CD4-positive, CD25-positive, alpha-beta regulatory T cell (primary cell): ENCODE measurements around the gene EIF2B2. TPM values are rescaled to one million over a fixed set of nuclear protein-coding genes. Genes with fewer than 3 reads are reported as not detected.

Experiments used
- ATAC-seq, 2 donors: fragments of 150-1000 bp; cut with Tn5 transposase; one replicate each; pipeline ENCODE4 v1.10.0; 2021; ENCODE audit warnings: low read depth in 2 of 2, moderate number of reproducible peaks in 2 of 2, moderate library complexity in 1 of 2
- DNase-seq, 3 donors: peaks; one replicate each; pipeline versions ENCODE4 v3.0.0 to v3.0.0-alpha.2; 2012 to 2022; ENCODE audit warnings: mixed read lengths in 1 of 3
- H3K27ac ChIP-seq: one replicate; pipeline ENCODE4 v1.7.0; 2013; ENCODE audit warnings: mild to moderate bottlenecking, low read length; ENCODE audit not compliant: insufficient read depth, poor library complexity, severe bottlenecking
- H3K27me3 ChIP-seq: one replicate; pipeline ENCODE4 v1.7.0; 2013; ENCODE audit warnings: low read length; ENCODE audit not compliant: control insufficient read depth, insufficient read depth
- H3K36me3 ChIP-seq: one replicate; pipeline ENCODE4 v1.7.0; 2013; ENCODE audit warnings: mild to moderate bottlenecking, low read length, moderate library complexity; ENCODE audit not compliant: control insufficient read depth, insufficient read depth
- H3K4me1 ChIP-seq: 2 replicates; pipeline ENCODE4 v1.7.0; 2013; ENCODE audit warnings: mild to moderate bottlenecking, low read length; ENCODE audit not compliant: insufficient read depth, control insufficient read depth, poor library complexity, severe bottlenecking
- H3K4me3 ChIP-seq: one replicate; pipeline ENCODE4 v1.7.0; 2013; ENCODE audit warnings: low read depth, mild to moderate bottlenecking, low read length, moderate library complexity
- H3K9me3 ChIP-seq, 2 experiments: 1 replicate in 1 of 2; 2 replicates in 1 of 2; pipeline ENCODE4 v1.7.0; 2013; ENCODE audit warnings: low read length in 2 of 2, mild to moderate bottlenecking in 1 of 2, moderate library complexity in 1 of 2; ENCODE audit not compliant: control insufficient read depth in 2 of 2
- H3K27ac Mint-ChIP-seq, 3 donors: one replicate each; pipeline ENCODE4 v1.8.0; 2020 to 2022; ENCODE audit warnings: mild to moderate bottlenecking in 3 of 3, mixed read lengths in 3 of 3, moderate library complexity in 2 of 3
- H3K27me3 Mint-ChIP-seq: one replicate; pipeline ENCODE4 v1.8.0; 2022; ENCODE audit warnings: mild to moderate bottlenecking, mixed read lengths
- H3K36me3 Mint-ChIP-seq: one replicate; pipeline ENCODE4 v1.8.0; 2020; ENCODE audit warnings: mixed read lengths
- H3K4me1 Mint-ChIP-seq, 4 donors: one replicate each; pipeline ENCODE4 v1.8.0; 2020 to 2022; ENCODE audit warnings: mixed read lengths in 4 of 4, mild to moderate bottlenecking in 1 of 4
- H3K4me3 Mint-ChIP-seq, 4 donors: one replicate each; pipeline ENCODE4 v1.8.0; 2020 to 2022; ENCODE audit warnings: mild to moderate bottlenecking in 4 of 4, mixed read lengths in 4 of 4, moderate library complexity in 3 of 4
- H3K9me3 Mint-ChIP-seq, 7 donors: one replicate each; pipeline ENCODE4 v1.8.0; 2020 to 2022; ENCODE audit warnings: mixed read lengths in 7 of 7, mild to moderate bottlenecking in 3 of 7, moderate library complexity in 2 of 7
- polyA plus RNA-seq, 4 donors: library from polyadenylated mRNA; unstranded; fragments of 300-500 nt; fragmentation: Illumina TruSeq; gene quantifications; one replicate each; pipeline ENCODE4 v1.2.3, GENCODE V29; 2021
- total RNA-seq: library from RNA; stranded (reverse); gene quantifications from one replicate; pipeline ENCODE4 v1.2.3, GENCODE V29; 2022

Gene EIF2B2
- total and polyA plus RNA-seq, 5 donors from 2014 or later: 24.2 to 61.6 (median 45.6) TPM

DNA sequence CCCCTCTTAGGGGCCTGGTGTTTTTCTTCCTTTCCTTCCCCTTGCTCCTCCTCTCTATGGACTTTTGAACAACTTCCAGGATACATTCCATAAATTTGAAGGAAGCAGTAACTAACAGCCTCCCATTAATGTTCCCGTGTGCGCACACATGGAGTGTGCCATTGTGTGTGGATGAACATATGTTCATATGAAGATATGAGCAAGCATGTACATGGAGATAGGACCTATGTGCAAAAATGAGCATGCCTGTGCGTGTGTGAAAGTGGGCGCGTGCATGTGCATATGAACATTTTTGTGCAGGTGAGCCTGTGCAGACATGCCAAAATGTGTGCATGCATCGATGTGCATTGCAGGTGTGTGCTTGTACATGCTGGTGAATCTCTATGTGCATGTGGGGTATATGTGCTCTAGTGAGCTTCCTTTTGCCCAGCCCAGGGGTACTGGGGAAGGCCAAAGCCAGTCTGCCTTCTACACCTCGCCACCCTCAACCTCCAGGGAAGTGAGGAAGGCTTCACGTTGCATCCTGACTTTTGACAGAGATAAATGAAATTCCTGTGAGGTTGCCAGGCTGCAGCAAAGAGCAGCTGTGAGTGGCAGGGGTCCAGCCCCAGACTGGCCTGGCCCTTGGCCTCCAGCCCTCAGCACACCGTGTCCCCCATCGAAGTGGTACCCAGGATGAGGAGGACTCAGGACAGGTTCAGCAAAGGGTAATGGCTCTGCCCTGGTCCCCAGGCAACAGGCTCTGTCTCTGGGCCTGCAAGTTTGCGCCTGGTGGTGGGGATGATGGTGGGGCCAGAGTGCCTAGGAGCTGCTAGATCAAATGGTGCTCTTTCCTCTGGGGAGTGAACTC is 26.2 kb upstream of the EIF2B2 start:
- H3K4me3 ChIP-seq: no peak overlapping the region
- no peaks in the 10 kb centered on the region for H3K9me3 Mint-ChIP-seq
- no peaks in the 10 kb centered on the region for H3K36me3 Mint-ChIP-seq
- H3K4me1 ChIP-seq: no peaks in the 10 kb centered on the region
- H3K36me3 ChIP-seq: no peaks in the 10 kb centered on the region
- no peaks in the 10 kb centered on the region for H3K27me3 ChIP-seq
- H3K4me3 Mint-ChIP-seq: no peak overlapping the region
- peaks cover 0 to 2% (median under 1%) of the 10 kb centered on the region in 4 donors for H3K4me1 Mint-ChIP-seq
- ATAC-seq: no peak
- peak overlapping the region in 1 of 3 donors; percentile 27 for H3K27ac Mint-ChIP-seq
- no peak for DNase-seq
- no peak overlapping the region for H3K27ac ChIP-seq
- H3K9me3 ChIP-seq: no peaks in the 10 kb centered on the region
- peaks cover 5% of the 10 kb centered on the region for H3K27me3 Mint-ChIP-seq

DNA sequence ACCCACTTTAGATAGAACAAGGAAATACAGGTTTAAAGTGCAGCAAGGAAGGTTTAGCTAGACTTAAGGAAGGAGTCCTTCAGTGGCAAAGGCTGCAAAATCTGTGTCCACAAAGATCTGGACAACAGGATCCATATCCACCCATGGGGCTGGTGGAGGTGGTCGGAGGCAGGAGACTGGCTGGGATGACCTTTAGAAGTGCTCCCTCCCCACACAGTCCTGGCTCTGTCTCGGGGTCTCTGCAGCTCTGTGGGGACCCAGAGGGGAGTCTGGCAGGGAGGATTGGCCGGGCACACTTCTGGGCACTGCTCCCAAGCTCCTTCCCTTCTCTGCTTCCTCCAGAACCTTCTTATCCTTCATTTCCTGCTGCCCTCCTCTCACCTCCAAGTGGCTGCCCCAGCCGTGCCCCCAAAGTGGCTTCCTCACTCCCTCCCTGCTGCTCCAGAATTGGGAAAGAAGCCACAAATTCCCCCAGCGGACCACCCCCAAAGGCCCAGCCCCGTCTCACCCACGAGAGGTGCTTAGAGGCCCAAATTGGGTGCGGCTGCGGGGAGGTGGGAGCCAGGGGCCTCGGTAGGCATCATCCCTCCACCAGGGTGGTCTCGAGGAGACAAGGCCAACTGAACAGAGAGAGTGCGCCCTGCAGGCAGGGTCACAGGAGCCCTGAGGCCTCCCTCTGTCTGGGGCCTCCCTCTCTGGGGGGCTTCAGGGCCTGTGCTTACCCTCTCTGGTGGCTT is 25.4 kb upstream of the EIF2B2 start:
- H3K9me3 ChIP-seq: no peaks in the 10 kb centered on the region
- H3K4me3 Mint-ChIP-seq: no peak overlapping the region
- no peaks in the 10 kb centered on the region for H3K4me1 ChIP-seq
- DNase-seq: no peak
- H3K4me3 ChIP-seq: no peak overlapping the region
- H3K36me3 ChIP-seq: no peaks in the 10 kb centered on the region
- H3K9me3 Mint-ChIP-seq: no peaks in the 10 kb centered on the region
- H3K4me1 Mint-ChIP-seq: peaks cover 0 to 2% (median under 1%) of the 10 kb centered on the region in 4 donors
- no peak for ATAC-seq
- no peak overlapping the region for H3K27ac Mint-ChIP-seq
- H3K27me3 Mint-ChIP-seq: peaks cover 5% of the 10 kb centered on the region
- no peaks in the 10 kb centered on the region for H3K36me3 Mint-ChIP-seq
- no peak overlapping the region for H3K27ac ChIP-seq
- H3K27me3 ChIP-seq: no peaks in the 10 kb centered on the region

GRCh38 chr14:74977901-74978385 is 24.8 kb upstream of the EIF2B2 start:
- Histone ChIP-seq H3K4me3 (no peak overlapping the region), H3K27me3 (no peaks in the 10 kb centered on the region), H3K36me3 (no peaks in the 10 kb centered on the region), H3K9me3 (no peaks in the 10 kb centered on the region), H3K4me1 (no peaks in the 10 kb centered on the region), H3K27ac (no peak overlapping the region)
- ATAC-seq: no peak
- Mint-ChIP-seq H3K27ac (no peak overlapping the region), H3K4me1 (peaks cover 0 to 2% (median under 1%) of the 10 kb centered on the region in 4 donors), H3K9me3 (no peaks in the 10 kb centered on the region), H3K36me3 (no peaks in the 10 kb centered on the region), H3K4me3 (no peak overlapping the region), H3K27me3 (peaks cover 5% of the 10 kb centered on the region)
- DNase-seq: no peak

GRCh38 chr14:74978416-74978947 is 24.2 kb upstream of the EIF2B2 start:
- no peaks in the 10 kb centered on the region for H3K36me3 ChIP-seq
- peaks cover 5% of the 10 kb centered on the region for H3K27me3 Mint-ChIP-seq
- no peak for DNase-seq
- H3K4me1 ChIP-seq: no peaks in the 10 kb centered on the region
- H3K27ac ChIP-seq: no peak overlapping the region
- no peaks in the 10 kb centered on the region for H3K27me3 ChIP-seq
- no peaks in the 10 kb centered on the region for H3K9me3 ChIP-seq
- H3K4me3 Mint-ChIP-seq: no peak overlapping the region
- no peak for ATAC-seq
- H3K9me3 Mint-ChIP-seq: no peaks in the 10 kb centered on the region
- H3K36me3 Mint-ChIP-seq: no peaks in the 10 kb centered on the region
- no peak overlapping the region for H3K27ac Mint-ChIP-seq
- no peak overlapping the region for H3K4me3 ChIP-seq
- peaks cover 0 to 2% (median under 1%) of the 10 kb centered on the region in 4 donors for H3K4me1 Mint-ChIP-seq

GRCh38 chr14:74979029-74979428 is 23.7 kb upstream of the EIF2B2 start:
- no peaks in the 10 kb centered on the region for H3K27me3 ChIP-seq
- H3K27me3 Mint-ChIP-seq: peaks cover 5% of the 10 kb centered on the region
- H3K27ac ChIP-seq: no peak overlapping the region
- H3K4me1 Mint-ChIP-seq: peaks cover 0 to 2% (median 0%) of the 10 kb centered on the region in 4 donors
- no peaks in the 10 kb centered on the region for H3K9me3 Mint-ChIP-seq
- H3K4me3 ChIP-seq: no peak overlapping the region
- H3K27ac Mint-ChIP-seq: no peak overlapping the region
- DNase-seq (no peak), ATAC-seq (no peak)
- no peaks in the 10 kb centered on the region for H3K4me1 ChIP-seq
- no peak overlapping the region for H3K4me3 Mint-ChIP-seq
- no peaks in the 10 kb centered on the region for H3K9me3 ChIP-seq
- H3K36me3 ChIP-seq: no peaks in the 10 kb centered on the region
- H3K36me3 Mint-ChIP-seq: no peaks in the 10 kb centered on the region

DNA sequence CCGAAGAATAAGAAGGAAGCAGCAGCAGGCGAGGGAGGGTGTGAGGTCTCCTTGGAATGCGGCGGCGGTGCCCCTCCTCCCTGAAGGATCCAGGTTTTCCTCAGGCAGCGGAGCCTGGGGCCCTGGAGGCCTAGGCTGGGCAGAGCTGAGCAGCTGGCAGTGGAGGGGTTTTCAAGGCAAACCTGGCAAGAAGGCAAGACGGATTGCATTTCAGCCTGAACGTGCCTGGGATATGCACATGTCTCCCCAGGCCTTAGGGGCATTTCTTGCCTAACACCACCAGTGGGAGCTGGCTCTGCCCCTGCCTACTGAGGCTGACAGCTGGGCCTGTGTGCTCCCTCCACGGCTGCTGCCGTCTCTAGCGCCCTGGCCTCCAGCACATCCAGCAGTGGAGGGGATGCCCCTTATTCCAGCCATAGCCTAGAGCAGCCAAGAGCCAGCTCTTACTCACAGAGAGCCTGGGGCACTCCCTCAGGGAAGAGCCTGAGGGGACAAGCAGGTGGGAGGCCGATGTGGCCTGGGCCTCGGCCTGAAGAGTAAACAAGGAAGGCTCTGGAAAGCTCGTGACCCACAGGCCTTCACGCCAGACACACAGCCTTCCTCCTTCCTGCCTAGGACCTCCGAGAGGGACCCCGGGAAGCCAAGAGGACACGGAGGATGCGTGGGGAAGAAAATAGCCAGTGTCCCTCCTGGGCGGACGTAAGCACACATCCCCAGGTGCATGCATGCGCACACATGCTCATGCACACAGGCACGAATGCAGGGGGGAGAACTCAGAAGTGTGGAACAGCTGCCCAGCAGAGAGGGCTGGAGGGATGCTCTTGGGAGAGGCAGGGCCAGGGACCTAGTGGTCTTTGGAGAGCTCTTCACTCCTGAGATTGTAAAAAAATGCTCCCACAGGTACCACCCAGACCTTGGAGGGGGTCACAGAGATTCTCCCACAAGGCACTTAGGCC is 23.0 kb upstream of the EIF2B2 start:
- H3K27me3 Mint-ChIP-seq: peaks cover 5% of the 10 kb centered on the region
- no peaks in the 10 kb centered on the region for H3K9me3 Mint-ChIP-seq
- no peaks in the 10 kb centered on the region for H3K36me3 ChIP-seq
- no peak overlapping the region for H3K4me3 ChIP-seq
- no peak overlapping the region for H3K27ac ChIP-seq
- H3K4me3 Mint-ChIP-seq: no peak overlapping the region
- H3K36me3 Mint-ChIP-seq: no peaks in the 10 kb centered on the region
- no peak for DNase-seq
- H3K4me1 ChIP-seq: no peaks in the 10 kb centered on the region
- no peak for ATAC-seq
- peaks cover 0 to 2% (median 0%) of the 10 kb centered on the region in 4 donors for H3K4me1 Mint-ChIP-seq
- H3K9me3 ChIP-seq: no peaks in the 10 kb centered on the region
- no peaks in the 10 kb centered on the region for H3K27me3 ChIP-seq
- H3K27ac Mint-ChIP-seq: no peak overlapping the region

DNA sequence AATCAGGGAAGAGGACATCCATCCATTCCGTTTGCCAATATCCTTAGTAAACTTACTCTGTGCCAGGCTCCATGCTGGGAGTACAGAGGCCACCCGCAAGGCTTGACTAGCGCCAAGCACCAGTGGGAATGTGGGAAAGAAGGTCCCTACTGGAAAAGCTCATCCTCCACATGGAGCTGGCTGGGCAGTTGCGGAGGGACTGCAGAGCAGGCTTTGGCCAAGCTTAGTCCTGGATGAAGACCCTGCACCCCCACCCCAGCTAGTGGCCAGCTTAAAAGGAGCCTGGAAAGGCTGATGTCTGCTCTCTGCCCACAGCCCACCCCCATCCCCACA is 22.4 kb upstream of the EIF2B2 start:
- no peaks in the 10 kb centered on the region for H3K9me3 ChIP-seq
- H3K27me3 ChIP-seq: no peaks in the 10 kb centered on the region
- DNase-seq (no peak), ATAC-seq (no peak)
- Mint-ChIP-seq H3K4me3 (no peak overlapping the region), H3K27me3 (peaks cover 5% of the 10 kb centered on the region), H3K4me1 (peaks cover 0 to 2% (median 0%) of the 10 kb centered on the region in 4 donors), H3K27ac (no peak overlapping the region), H3K36me3 (no peaks in the 10 kb centered on the region), H3K9me3 (no peaks in the 10 kb centered on the region)
- H3K36me3 ChIP-seq: no peaks in the 10 kb centered on the region
- no peak overlapping the region for H3K27ac ChIP-seq
- no peaks in the 10 kb centered on the region for H3K4me1 ChIP-seq
- H3K4me3 ChIP-seq: no peak overlapping the region
